ENCODE measurements around the gene MVP.
"Not testable (repeated sequence)": the region's sequence is repeated elsewhere in the genome, so short reads cannot be mapped to it uniquely, and the experiment has no call there.

The MVP gene

GRCh38 chr16:29844575-29845331 lies 24.5 kb downstream of the MVP start:
- no peak for DNase-seq

GRCh38 chr16:29845656-29846055 lies 25.4 kb downstream of the MVP start:
- DNase-seq = no peak

GRCh38 chr16:29848420-29849297 lies 28.4 kb downstream of the MVP start:
- DNase-seq = peak; percentile 80 to 85

- DNase-seq = no peak
Observed at GRCh38 chr16:29849505-29849904, 29.2 kb downstream of the MVP start.

GRCh38 chr16:29850998-29851397 lies 30.7 kb downstream of the MVP start:
- DNase-seq = no peak

GRCh38 chr16:29852654-29853053 lies 32.4 kb downstream of the MVP start:
- no peak for DNase-seq

GRCh38 chr16:29854520-29855100 lies 34.3 kb downstream of the MVP start:
- DNase-seq = no peak

GRCh38 chr16:29857133-29857760 lies 37.0 kb downstream of the MVP start:
- no peak for DNase-seq

- no peak for DNase-seq
Observed at GRCh38 chr16:29858149-29858849, 38.0 kb downstream of the MVP start.

GRCh38 chr16:29858974-29859373 lies 38.7 kb downstream of the MVP start:
- no peak for DNase-seq

- no peak for DNase-seq
Observed at GRCh38 chr16:29860218-29860617, 40.0 kb downstream of the MVP start.

GRCh38 chr16:29862383-29862883 lies 42.2 kb downstream of the MVP start:
- no peak for DNase-seq

GRCh38 chr16:29862884-29863668 lies 42.8 kb downstream of the MVP start, which contains the start of gene CDIPT:
TSS of gene CDIPT (minus strand) at chr16:29863226. CDS start at chr16:29862857, 369 bp downstream.
- DNase-seq = peak; percentile 93 to 95

GRCh38 chr16:29863669-29863984 lies 43.4 kb downstream of the MVP start:
- DNase-seq = no peak

GRCh38 chr16:29864205-29864604 lies 43.9 kb downstream of the MVP start:
- DNase-seq = no peak

- no peak for DNase-seq
Observed at GRCh38 chr16:29868396-29869009, 48.2 kb downstream of the MVP start.

GRCh38 chr16:29869067-29869466 lies 48.8 kb downstream of the MVP start:
- not testable (repeated sequence) for DNase-seq

- DNase-seq = no peak
Observed at GRCh38 chr16:29871822-29872546, 51.7 kb downstream of the MVP start.

GRCh38 chr16:29873319-29873718 lies 53.1 kb downstream of the MVP start:
- no peak for DNase-seq

- no peak for DNase-seq
Observed at GRCh38 chr16:29875206-29875605, 54.9 kb downstream of the MVP start.

Measured in activated CD4-positive, alpha-beta T cell treated with anti-CD3 and anti-CD28 coated beads for 4 hours (primary cell).